NCI-H2196 treated with DMSO at 0.1 percent for 48 hours (cell line): Measurements from ENCODE around the gene RPA1.

ENCODE experiments used
- DNase-seq: peaks from one replicate; lab custom pipeline; 2025; ENCODE audit not compliant: unreplicated experiment; lab: John Stamatoyannopoulos, UW

RPA1 gene

DNA sequence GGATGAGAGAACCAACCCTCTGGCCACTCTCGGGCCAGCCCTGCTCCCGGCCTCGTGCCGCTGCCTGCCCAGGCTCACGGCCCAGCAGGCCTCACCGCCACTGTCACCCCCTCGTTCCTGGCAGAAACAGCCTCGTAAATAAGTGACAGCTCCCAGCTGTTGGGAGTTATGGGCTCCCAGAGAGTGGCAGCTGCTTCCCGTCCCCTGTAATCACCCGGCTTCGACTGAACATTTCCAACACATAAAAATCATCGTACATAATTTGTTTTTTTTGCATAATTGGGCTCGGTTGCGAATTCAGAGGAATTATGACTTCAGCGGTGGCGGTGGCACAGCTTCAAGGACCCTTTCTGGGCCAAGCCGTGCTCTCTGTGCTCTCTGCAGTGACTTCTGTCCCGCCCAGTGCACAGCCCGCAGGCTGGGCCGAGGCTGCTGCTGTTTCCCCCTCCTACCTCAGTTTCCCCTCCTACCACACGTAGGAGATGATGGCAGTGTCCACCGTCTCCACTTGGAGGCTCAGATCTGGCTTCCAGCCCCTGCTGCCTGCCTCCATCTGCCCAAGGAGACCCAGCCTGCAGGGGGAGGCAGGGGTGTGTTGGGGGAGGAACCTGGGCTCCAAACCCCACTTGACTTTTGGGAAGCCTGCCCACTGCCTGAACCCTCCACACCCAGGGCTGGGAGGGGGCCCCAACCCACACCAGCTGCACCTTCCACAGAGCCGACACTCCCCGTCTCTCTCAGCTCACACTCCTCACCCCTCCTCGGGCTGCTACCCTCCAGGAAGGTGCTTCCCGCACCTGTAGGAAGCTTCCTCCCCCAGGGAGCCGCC is 110.4 kb downstream of the RPA1 start:
- DNase-seq, result no peak

DNA sequence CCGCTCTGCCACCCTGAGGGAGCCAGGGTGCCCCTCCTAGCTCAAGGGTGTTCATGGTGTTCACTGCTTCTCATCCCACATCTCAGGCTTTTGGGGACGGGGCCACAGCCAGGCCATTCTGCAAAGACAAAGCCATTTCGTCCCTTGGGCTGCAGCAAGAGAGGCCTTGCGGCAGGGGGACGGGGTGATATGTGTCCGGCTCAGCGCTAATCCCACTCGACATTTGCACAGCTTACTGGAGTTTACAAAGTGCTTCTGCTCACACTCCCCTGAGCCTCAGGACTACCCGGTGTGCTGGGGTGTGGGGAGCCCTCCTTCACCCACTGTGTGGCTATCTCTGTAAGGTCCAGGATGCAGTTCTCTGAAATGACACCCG is 111.0 kb downstream of the RPA1 start:
- no peak for DNase-seq

DNA sequence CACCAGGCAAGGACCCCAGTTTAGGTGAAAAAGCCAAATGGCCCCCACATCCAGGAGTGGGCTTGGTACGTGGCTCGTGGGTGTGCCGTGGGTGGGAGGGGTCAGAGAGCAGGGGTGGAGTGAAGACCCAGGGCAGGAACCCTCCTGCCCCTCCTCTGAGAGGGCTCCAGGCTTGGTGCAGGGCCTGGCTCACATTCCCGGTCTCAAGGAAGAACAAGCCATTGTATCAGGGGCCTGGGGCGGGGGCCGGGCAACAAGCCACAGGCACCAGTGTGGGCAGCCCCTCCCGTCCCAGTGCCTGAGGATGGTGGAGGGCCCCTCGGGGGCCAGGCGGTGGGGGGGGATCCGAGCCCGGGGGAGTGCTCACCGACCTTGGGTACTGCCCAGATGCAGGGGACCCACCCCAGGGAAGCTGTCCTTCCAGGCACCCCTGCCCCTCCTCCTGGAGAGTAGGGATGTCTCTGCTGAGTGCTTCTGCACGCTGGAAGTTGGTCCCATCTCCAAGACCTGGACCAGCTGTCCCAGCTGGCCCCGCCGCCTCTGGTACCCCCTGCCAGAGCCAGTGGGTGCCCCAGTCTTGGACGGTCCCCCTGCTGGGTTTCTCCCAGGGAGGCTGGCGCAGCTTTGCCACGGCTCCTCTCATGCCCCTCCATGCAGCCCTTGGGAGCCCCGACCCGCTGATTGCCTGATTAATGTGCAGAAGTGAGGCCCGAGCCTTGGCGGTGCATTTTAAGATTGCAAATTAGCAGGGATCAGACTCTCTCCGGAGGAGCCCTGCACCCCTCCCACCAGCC is 111.7 kb downstream of the RPA1 start:
- DNase-seq, result no peak

DNA sequence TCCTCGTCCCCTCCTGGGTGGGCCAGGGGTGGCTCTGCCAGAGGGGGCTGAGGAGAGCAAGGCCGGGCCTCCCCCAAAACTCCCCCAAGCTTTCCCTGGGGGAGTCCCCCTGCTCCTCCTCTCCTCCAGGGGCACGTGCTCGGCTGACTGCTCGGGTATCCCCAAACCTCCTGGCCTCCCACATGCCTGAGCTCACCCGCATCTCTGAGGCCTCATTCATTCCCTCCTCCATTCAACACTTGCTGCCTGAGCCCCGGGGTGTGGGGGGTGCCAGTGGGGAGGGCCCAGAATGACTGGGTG is 112.2 kb downstream of the RPA1 start:
- DNase-seq, result no peak

DNA sequence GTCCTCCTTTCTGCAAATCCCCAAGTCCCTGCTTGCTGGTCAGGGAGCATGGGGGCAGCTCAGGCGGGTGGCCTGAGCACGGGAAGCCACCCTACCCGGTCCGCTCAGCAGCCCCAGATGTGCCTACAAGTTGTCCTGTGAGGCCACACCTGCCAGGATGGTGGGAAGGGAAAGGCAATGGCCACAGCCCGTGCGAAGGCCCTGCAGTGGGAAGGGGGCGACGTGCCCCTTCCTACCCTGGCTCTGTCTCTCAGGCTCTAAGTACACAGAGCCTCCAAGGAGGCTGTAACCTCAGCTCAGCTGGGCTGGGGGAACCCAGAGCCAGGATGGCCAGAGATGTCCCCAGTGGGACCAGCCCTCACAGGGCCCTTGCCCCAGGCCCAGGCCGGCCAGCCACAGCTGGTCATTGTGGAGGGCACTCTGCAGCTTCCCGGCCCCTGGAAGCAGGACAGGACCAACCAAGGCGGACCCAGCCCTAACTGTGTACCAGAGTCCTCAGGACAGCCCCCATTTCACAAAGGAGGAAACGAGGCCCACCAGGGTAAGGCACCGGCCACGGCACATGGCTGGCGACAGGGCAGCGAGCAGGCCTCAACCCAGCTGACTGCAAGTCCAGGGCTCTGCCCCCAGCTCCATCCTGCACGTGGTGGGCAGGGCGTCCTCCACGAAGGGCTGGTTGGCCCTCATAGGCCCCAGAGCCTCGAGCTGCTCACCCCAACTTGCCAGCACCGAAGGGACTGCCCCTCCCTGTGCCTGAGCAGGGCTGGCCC is 113.0 kb downstream of the RPA1 start:
- DNase-seq, result no peak

DNA sequence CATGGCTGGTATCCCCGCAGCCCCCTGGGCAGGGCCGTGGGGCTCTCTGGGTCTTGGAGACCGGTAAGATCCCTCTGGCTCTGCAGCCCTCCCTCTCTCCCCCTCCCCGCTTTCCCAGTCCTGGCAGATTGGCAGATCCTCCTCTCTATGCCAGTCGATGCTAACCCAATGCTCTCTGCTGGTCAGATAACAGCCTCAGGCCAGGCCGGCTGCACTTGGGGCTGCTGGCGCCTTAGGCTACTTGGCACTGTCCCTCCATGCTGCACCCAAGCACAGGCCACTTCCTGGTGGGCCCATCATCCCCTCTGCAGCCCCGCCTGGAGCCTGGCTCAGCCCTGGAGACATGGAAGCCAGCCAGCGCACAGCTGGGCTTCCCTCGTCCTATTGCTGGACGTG is 113.6 kb downstream of the RPA1 start:
- no peak for DNase-seq

DNA sequence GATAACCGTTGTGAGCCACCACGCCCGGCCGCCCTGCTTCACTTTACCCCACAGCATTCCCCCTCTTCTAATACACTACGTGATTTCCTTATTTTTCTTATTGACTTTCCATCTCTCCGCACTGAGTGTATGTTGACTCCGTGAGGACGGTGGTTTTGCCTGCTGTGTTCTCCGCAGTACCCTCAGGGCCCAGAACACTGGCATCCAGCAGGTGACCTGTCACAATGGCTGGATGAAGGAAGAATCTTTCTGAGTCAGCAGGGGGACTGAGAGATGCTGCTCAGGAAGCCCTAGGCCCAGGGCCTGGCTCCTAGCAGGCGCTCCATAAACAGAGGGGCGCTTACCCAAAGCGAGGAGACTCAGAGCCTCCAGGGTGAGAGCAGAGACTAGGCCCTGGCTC is 115.8 kb downstream of the RPA1 start:
- no peak for DNase-seq

DNA sequence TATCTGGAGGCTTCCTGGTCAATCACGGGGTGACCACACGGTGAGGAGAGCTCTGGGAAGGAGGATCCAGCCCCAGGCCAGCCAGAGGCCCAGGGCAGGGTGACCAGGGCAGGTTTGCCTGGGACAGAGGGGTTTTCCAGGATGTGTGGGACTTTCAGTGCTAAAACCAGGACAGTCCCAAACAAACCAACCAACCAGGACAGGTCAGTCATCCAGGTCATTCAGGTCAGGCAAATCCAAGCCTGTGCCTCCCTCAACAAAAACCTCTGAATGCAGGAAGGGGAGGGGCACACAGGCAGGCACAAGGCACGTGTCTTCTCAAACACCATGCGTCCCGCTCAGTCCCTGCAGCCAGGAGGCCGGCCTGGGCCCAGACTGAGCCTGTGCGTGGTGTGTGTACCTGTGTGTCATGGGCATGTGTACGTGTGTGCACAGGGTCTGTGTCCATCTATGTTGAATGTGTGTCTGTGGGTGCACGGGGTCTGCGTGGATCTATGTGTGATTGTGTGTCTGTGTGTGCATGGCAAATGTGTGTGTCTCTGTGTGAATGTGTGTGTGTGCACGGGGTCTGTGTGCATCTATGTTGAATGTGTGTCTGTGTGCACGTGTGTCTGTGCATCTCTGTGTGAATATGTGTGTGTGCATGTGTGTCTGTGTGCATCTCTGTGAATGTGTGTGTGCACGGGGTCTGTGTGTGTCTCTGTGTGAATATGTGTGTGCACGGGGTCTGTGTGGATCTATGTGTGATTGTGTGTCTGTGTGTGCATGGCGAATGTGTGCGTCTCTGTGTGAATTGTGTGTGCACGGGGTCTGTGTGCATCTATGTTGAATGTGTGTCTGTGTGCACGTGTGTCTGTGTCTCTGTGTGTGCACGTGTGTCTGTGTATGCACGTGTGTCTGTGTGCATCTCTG is 116.5 kb downstream of the RPA1 start:
- DNase-seq, result no peak

DNA sequence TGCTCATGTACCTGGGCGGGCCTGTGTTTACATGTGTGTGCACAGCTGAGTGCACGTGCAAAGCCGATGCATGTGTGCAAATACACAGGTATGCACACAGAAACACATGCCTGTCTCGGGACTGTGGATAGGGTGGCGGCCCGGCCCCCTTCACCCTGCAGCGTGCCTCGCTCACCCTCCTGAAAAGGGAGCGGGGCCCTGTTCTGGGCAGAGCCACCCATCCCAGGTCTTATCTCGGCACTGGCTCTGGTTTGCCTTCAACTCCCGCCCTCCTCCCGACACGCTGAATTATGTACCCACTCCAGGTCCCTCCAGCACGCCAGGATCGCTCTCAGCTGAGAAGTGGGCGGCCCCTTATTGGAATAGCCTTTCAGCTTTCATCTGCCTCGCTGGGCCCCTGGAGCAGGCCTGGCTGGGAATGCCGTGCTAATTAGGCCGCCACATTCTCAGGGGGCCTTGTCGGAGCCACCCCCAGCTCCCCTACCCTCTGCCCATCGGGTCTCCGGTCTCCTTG is 117.5 kb downstream of the RPA1 start:
- no peak for DNase-seq

DNA sequence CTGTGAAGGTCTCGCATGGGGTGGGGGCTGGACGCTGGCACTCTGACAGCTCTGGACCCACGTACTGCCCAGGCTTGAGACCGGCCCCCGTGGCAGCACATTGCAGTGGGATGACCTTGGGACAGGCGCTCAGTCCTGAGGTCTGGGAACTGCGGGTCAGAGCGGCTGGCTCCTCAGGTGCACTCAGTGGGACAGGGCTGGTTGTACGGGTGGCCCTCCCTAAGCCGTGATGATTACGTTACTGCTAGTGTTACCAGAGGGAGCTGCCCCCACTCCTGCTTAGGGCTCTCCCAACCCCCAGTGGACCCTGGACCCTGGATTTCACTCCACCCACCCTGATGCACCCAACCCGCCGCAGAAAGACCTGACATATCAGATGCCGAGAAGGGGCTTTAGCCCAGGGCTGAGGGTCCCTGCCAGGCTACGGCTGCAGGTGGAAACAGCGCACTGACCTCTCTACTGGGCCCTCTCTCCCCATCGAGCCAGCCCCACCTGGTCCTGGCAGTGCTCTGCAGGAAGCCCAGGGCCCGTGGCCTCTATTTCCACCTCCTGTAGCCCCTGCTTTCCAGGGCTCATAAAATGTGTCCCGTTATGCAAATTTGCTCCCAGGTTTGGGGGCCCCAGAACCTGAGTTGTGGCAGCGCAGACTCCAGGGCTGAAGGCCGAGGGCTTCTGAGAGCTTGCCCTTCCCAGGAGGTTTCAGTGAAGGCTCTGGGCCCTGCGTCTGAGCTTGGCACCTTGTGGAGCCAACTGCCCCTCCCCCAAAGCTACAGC is 118.1 kb downstream of the RPA1 start:
- DNase-seq, result no peak

DNA sequence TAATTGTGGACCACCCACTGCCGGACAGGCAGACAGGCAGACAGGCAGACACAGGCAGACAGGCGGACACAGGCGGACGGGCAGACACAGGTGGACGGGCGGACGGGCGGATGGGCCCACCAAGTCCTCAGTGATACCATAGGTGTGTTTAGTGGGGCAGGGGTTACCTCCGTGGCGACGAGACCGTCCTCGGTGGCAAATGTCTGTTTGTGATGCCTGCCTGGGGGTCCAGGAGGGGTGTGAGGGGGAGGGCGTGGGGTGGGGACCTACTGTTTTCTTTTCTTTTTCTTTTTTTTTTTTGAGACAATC is 118.7 kb downstream of the RPA1 start:
- no peak for DNase-seq
